ENCODE measurements around the gene KRT84.

KRT84 gene

GRCh38 chr12:52402377-52402776, 16.9 kb upstream of the KRT84 start:
- H3K4me3 ChIP-seq (ENCODE audit: low read depth, low read length) = no peak overlapping the region
- no peak for DNase-seq (ENCODE audit: low read depth)
- TF ChIP-seq CTCF (conservative IDR thresholded peaks at IDR 0.05; ENCODE audit: low read depth, low read length) = no peak

- H3K4me3 ChIP-seq (ENCODE audit: low read depth, low read length) = no peak overlapping the region
- no peak for TF ChIP-seq CTCF (conservative IDR thresholded peaks at IDR 0.05; ENCODE audit: low read depth, low read length)
- DNase-seq (ENCODE audit: low read depth) = no peak
Observed at GRCh38 chr12:52401926-52402325, 16.5 kb upstream of the KRT84 start.

GRCh38 chr12:52401526-52401925, 16.1 kb upstream of the KRT84 start:
- DNase-seq (ENCODE audit: low read depth) = no peak
- H3K4me3 ChIP-seq (ENCODE audit: low read depth, low read length) = no peak overlapping the region
- no peak for TF ChIP-seq CTCF (conservative IDR thresholded peaks at IDR 0.05; ENCODE audit: low read depth, low read length)

- TF ChIP-seq CTCF (conservative IDR thresholded peaks at IDR 0.05; ENCODE audit: low read depth, low read length) = no peak
- H3K4me3 ChIP-seq (ENCODE audit: low read depth, low read length) = no peak overlapping the region
- DNase-seq (ENCODE audit: low read depth) = no peak
Observed at GRCh38 chr12:52400906-52401305, 15.5 kb upstream of the KRT84 start.

- DNase-seq (ENCODE audit: low read depth) = no peak
- H3K4me3 ChIP-seq (ENCODE audit: low read depth, low read length) = no peak overlapping the region
- no peak for TF ChIP-seq CTCF (conservative IDR thresholded peaks at IDR 0.05; ENCODE audit: low read depth, low read length)
Observed at GRCh38 chr12:52399756-52400155, 14.3 kb upstream of the KRT84 start.

- no peak for TF ChIP-seq CTCF (conservative IDR thresholded peaks at IDR 0.05; ENCODE audit: low read depth, low read length)
- no peak for DNase-seq (ENCODE audit: low read depth)
- H3K4me3 ChIP-seq (ENCODE audit: low read depth, low read length) = no peak overlapping the region
Observed at GRCh38 chr12:52398176-52398575, 12.7 kb upstream of the KRT84 start.

- no peak for TF ChIP-seq CTCF (conservative IDR thresholded peaks at IDR 0.05; ENCODE audit: low read depth, low read length)
- no peak overlapping the region for H3K4me3 ChIP-seq (ENCODE audit: low read depth, low read length)
- no peak for DNase-seq (ENCODE audit: low read depth)
Observed at GRCh38 chr12:52396656-52397055, 11.2 kb upstream of the KRT84 start.
